Neural progenitor cell (in vitro differentiated cells): ENCODE results near the gene MS4A4A.

Experiments
- CTCF ChIP-seq: fragments of 200-600 bp; sonication (generic); IDR thresholded peaks from 2 replicates; pipeline ENCODE4 v1.5.1; 2017; ENCODE audit warnings: antibody characterized with exemption, mild to moderate bottlenecking
- EZH2phosphoT487 ChIP-seq: fragments of 200-600 bp; sonication (generic); IDR thresholded peaks from 2 replicates; pipeline ENCODE4 v1.6.1; 2017; ENCODE audit warnings: antibody characterized with exemption

GRCh38 chr11:60280412-60280811, at the start of gene MS4A4A:
- no peak for TF ChIP-seq CTCF
- TF ChIP-seq EZH2phosphoT487, result no peak
